IMR-90 (cell line): ENCODE data around the gene KLF17. TPM values are rescaled to one million over a fixed set of nuclear protein-coding genes. Genes with fewer than 3 reads are reported as not detected.

ENCODE experiments used
- ATAC-seq: fragments of 200-7000 bp; cut with Tn5 transposase; 2 replicates; pipeline ENCODE4 v1.9.1; 2020; ENCODE audit warnings: low read depth, mild to moderate bottlenecking, moderate library complexity
- BruUV-seq: library from RNA; stranded (reverse); fragments of 400-500 nt; replicated peaks from 2 replicates; lab custom pipeline; 2021; lab: Mats Ljungman, UMichigan
- CTCF ChIA-PET: fragments of 300-600 bp; formaldehyde crosslinking; extraction: SDS; loops from one replicate; lab custom pipeline; 2021; ENCODE audit warnings: antibody characterized with exemption; lab: Yijun Ruan, JAX
- POLR2A ChIA-PET: fragments of 300-600 bp; sonication (Branson Sonifier 250); formaldehyde crosslinking; loops from one replicate; lab custom pipeline; 2022; ENCODE audit warnings: antibody characterized with exemption; ENCODE audit not compliant: unreplicated experiment; lab: Charles Lee
- DNase-seq: peaks from one replicate; pipeline ENCODE4 v3.0.0; 2013
- H2AFZ ChIP-seq: replicated peaks from 2 replicates; pipeline ENCODE3; 2013; ENCODE audit warnings: low read length, mild to moderate bottlenecking; ENCODE audit not compliant: poor library complexity
- H2AK5ac ChIP-seq: 2 replicates; pipeline ENCODE4 v1.6.1; 2013; ENCODE audit warnings: low read depth, low read length, inconsistent platforms
- H2AK9ac ChIP-seq: replicated peaks from 2 replicates; pipeline ENCODE3; 2013; ENCODE audit warnings: mild to moderate bottlenecking, low read depth, low read length, moderate library complexity; ENCODE audit not compliant: poor library complexity
- H2BK120ac ChIP-seq: 2 replicates; pipeline ENCODE4 v1.6.1; 2013; ENCODE audit warnings: low read depth, low read length, inconsistent platforms
- H2BK15ac ChIP-seq: 3 replicates; pipeline ENCODE4 v1.6.1; 2013; ENCODE audit warnings: low read depth, low read length, inconsistent platforms
- H2BK20ac ChIP-seq: 2 replicates; pipeline ENCODE4 v1.6.1; 2013; ENCODE audit warnings: low read depth, mild to moderate bottlenecking, inconsistent platforms, low read length, moderate library complexity
- H2BK5ac ChIP-seq: 2 replicates; pipeline ENCODE4 v1.6.1; 2013; ENCODE audit warnings: mild to moderate bottlenecking, low read depth, low read length, inconsistent platforms; ENCODE audit not compliant: poor library complexity, severe bottlenecking
- H3K14ac ChIP-seq: replicated peaks from 2 replicates; pipeline ENCODE4 v1.6.1; 2013; ENCODE audit warnings: low read depth, low read length, inconsistent platforms
- H3K18ac ChIP-seq: 2 replicates; pipeline ENCODE4 v1.6.1; 2013; ENCODE audit warnings: low read depth, low read length, control low read depth
- H3K23ac ChIP-seq: 2 replicates; pipeline ENCODE4 v1.6.1; 2013; ENCODE audit warnings: low read depth, low read length, inconsistent platforms
- H3K27ac ChIP-seq: 2 replicates; pipeline ENCODE4 v1.5.1; 2013; ENCODE audit warnings: mild to moderate bottlenecking, control low read depth, low read length; ENCODE audit not compliant: insufficient read depth
- H3K27me3 ChIP-seq: 2 replicates; pipeline ENCODE4 v1.6.1; 2013; ENCODE audit warnings: low read length; ENCODE audit not compliant: control insufficient read depth, insufficient read depth
- H3K36me3 ChIP-seq: 2 replicates; pipeline ENCODE4 v1.6.1; 2013; ENCODE audit warnings: low read length, mixed read lengths; ENCODE audit not compliant: control insufficient read depth, insufficient read depth
- H3K4ac ChIP-seq: 2 replicates; pipeline ENCODE4 v1.6.1; 2013; ENCODE audit warnings: low read depth, low read length, inconsistent platforms
- H3K4me1 ChIP-seq: 2 replicates; pipeline ENCODE4 v1.6.1; 2013; ENCODE audit warnings: low read length, mixed read lengths; ENCODE audit not compliant: control insufficient read depth, insufficient read depth
- H3K4me2 ChIP-seq: 2 replicates; pipeline ENCODE4 v1.6.1; 2013; ENCODE audit warnings: low read depth, mild to moderate bottlenecking, control low read depth, low read length, moderate library complexity
- H3K4me3 ChIP-seq: 2 replicates; pipeline ENCODE4 v1.5.1; 2013; ENCODE audit warnings: low read depth, mild to moderate bottlenecking, control low read depth, low read length, moderate library complexity; ENCODE audit not compliant: insufficient read depth
- H3K56ac ChIP-seq: 2 replicates; pipeline ENCODE4 v1.6.1; 2013; ENCODE audit warnings: low read length, inconsistent platforms; ENCODE audit not compliant: insufficient read depth; ENCODE audit errors: extremely low read depth
- H3K79me1 ChIP-seq, 2 experiments: 2 replicates each; pipeline ENCODE4 v1.6.1; 2013; ENCODE audit warnings: low read length in 2 of 2, inconsistent platforms in 1 of 2, low read depth in 1 of 2
- H3K9ac ChIP-seq: 2 replicates; pipeline ENCODE4 v1.6.1; 2013; ENCODE audit warnings: low read depth, low read length, control low read depth
- H3K9me1 ChIP-seq: 2 replicates; pipeline ENCODE4 v1.6.1; 2013; ENCODE audit warnings: low read length, inconsistent platforms; ENCODE audit not compliant: insufficient read depth
- H3K9me3 ChIP-seq: 2 replicates; pipeline ENCODE4 v1.6.1; 2013; ENCODE audit warnings: low read length; ENCODE audit not compliant: control insufficient read depth, insufficient read depth
- H4K20me1 ChIP-seq: 2 replicates; pipeline ENCODE4 v1.6.1; 2013; ENCODE audit warnings: low read length, inconsistent platforms; ENCODE audit not compliant: insufficient read depth
- H4K5ac ChIP-seq: 2 replicates; pipeline ENCODE4 v1.6.1; 2013; ENCODE audit warnings: mild to moderate bottlenecking, low read depth, low read length, control low read depth
- H4K8ac ChIP-seq, 2 experiments: 2 replicates each; pipeline ENCODE4 v1.6.1; 2013; ENCODE audit warnings: low read depth in 2 of 2, low read length in 2 of 2, control low read depth in 1 of 2, inconsistent platforms in 1 of 2
- H4K91ac ChIP-seq: 2 replicates; pipeline ENCODE4 v1.6.1; 2013; ENCODE audit warnings: low read depth, low read length, inconsistent platforms; ENCODE audit not compliant: insufficient read depth
- BHLHE40 ChIP-seq: fragments of 150-350 bp; IDR thresholded peaks from 2 replicates; pipeline ENCODE4 v1.6.1; 2016; ENCODE audit warnings: mild to moderate bottlenecking, low read depth, low read length
- CEBPB ChIP-seq: IDR thresholded peaks from 2 replicates; pipeline ENCODE4 v1.6.1; 2012; ENCODE audit warnings: low read depth, low read length, improper control_type of control experiment
- CHD1 ChIP-seq: IDR thresholded peaks from 2 replicates; pipeline ENCODE4 v1.6.1; 2012; ENCODE audit warnings: low read depth, low read length, improper control_type of control experiment
- CTCF ChIP-seq: conservative IDR thresholded peaks from 2 replicates; pipeline ENCODE4 v1.5.1; 2012; ENCODE audit warnings: mild to moderate bottlenecking, low read depth, low read length, improper control_type of control experiment
- ELK1 ChIP-seq: fragments of 150-350 bp; IDR thresholded peaks from 2 replicates; pipeline ENCODE4 v1.6.1; 2016; ENCODE audit warnings: low read depth, mild to moderate bottlenecking, low read length, moderate library complexity, borderline replicate concordance
- FOS ChIP-seq: fragments of 150-350 bp; IDR thresholded peaks from 2 replicates; pipeline ENCODE4 v1.6.1; 2016; ENCODE audit warnings: low read depth, low read length
- MAFK ChIP-seq: IDR thresholded peaks from 2 replicates; pipeline ENCODE4 v1.6.1; 2012; ENCODE audit warnings: low read depth, low read length, improper control_type of control experiment
- MAZ ChIP-seq: IDR thresholded peaks from 2 replicates; pipeline ENCODE4 v1.6.1; 2012; ENCODE audit warnings: low read depth, mild to moderate bottlenecking, low read length, improper control_type of control experiment, moderate library complexity, borderline replicate concordance
- MXI1 ChIP-seq: IDR thresholded peaks from 2 replicates; pipeline ENCODE4 v1.6.1; 2012; ENCODE audit warnings: low read depth, mild to moderate bottlenecking, low read length, moderate library complexity, borderline replicate concordance
- NFE2L2 ChIP-seq: fragments of 150-350 bp; IDR thresholded peaks from 2 replicates; pipeline ENCODE4 v1.6.1; 2016; ENCODE audit warnings: low read depth, mild to moderate bottlenecking, low read length
- POLR2A ChIP-seq: IDR thresholded peaks from 2 replicates; pipeline ENCODE4 v1.6.1; 2012; ENCODE audit warnings: mild to moderate bottlenecking, low read depth, low read length
- RAD21 ChIP-seq: IDR thresholded peaks from 2 replicates; pipeline ENCODE4 v1.6.1; 2012; ENCODE audit warnings: low read length, improper control_type of control experiment
- RCOR1 ChIP-seq: IDR thresholded peaks from 2 replicates; pipeline ENCODE4 v1.6.1; 2012; ENCODE audit warnings: mild to moderate bottlenecking, low read length, improper control_type of control experiment; ENCODE audit not compliant: insufficient replicate concordance
- RFX5 ChIP-seq: IDR thresholded peaks from 2 replicates; pipeline ENCODE4 v1.8.0; 2012; ENCODE audit warnings: low read depth, mild to moderate bottlenecking, low read length, moderate library complexity
- SMC3 ChIP-seq: fragments of 150-350 bp; IDR thresholded peaks from 2 replicates; pipeline ENCODE4 v1.6.1; 2016; ENCODE audit warnings: low read depth, mild to moderate bottlenecking, antibody characterized with exemption, low read length, moderate library complexity
- WGBS, 2 experiments: methylation state at CpG; one replicate each; pipeline versions ENCODE4 v1.1.5 to v1.1.7; 2013; ENCODE audit warnings: missing lambda C conversion rate in 2 of 2; ENCODE audit not compliant: insufficient read length in 1 of 2; ENCODE audit errors: extremely low coverage in 2 of 2; 5-methylcytosine and 5-hydroxymethylcytosine counted together
- dilution Hi-C: fragments of 300-500 bp; cut with HindIII; formaldehyde crosslinking; loops from one replicate; pipeline ENCODE4 v1.14.3; 2018; ENCODE audit warnings: low sequenced_read_pairs; ENCODE audit not compliant: unreplicated experiment
- in situ Hi-C: fragments of 300-500 bp; cut with MboI; formaldehyde crosslinking; loops from 3 replicates; pipeline ENCODE4 v1.14.3; 2019; ENCODE audit warnings: low sequenced_read_pairs, inconsistent platforms, mixed read lengths
- intact Hi-C: fragments of 100-400 bp; cut with micrococcal nuclease; formaldehyde crosslinking; loops from 2 replicates; pipeline ENCODE4 v1.10.0; 2022
- polyA plus RNA-seq, 3 experiments: library from polyadenylated mRNA; depleted of rRNA; stranded (reverse); fragments of >200 nt; gene quantifications; 2 replicates each; pipeline ENCODE4 v1.2.3, GENCODE V29; 2012; ENCODE audit warnings: low replicate concordance in 1 of 3
- total RNA-seq: library from RNA; depleted of rRNA; stranded (reverse); fragments of >200 nt; gene quantifications from 2 replicates; pipeline ENCODE4 v1.2.3, GENCODE V29; 2012
- TF ChIP-seq, protein P1 (sequence below): fragments of 150-350 bp; IDR thresholded peaks from 2 replicates; pipeline ENCODE4 v1.6.1; 2017; ENCODE audit warnings: mild to moderate bottlenecking, antibody characterized with exemption, low read length, low read depth

Gene KLF17
- total and polyA plus RNA-seq, 2 of the 4 experiments (the other 2 are of a cell fraction): 0.17 to 0.36 TPM

DNA sequence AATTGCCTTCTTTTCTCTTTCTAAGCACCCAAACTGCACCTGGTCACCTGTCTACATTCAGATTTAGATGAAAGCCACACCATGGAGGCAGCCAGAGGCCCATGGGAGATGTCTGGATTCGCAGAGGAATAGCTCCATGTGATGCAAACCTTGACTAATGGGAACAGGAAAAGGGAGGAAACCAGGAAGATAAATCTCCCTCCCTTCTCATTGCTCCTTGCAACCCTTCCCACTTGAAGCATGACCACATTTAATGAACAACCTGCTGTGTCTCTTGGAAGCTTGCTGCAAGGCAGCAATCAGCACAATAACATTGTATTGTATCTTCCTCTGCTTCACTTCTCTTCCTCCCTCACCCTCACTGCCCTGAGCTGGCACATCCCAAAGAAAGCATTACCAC, 42.6 kb upstream of the KLF17 start:
- H3K14ac ChIP-seq: no peak overlapping the region
- no peaks in the 10 kb centered on the region for H3K27me3 ChIP-seq
- no peak overlapping the region for H2BK15ac ChIP-seq
- in situ Hi-C loops: no loop called here
- no peak overlapping the region for H2BK5ac ChIP-seq
- no peak overlapping the region for H3K27ac ChIP-seq
- no peak for ATAC-seq
- no peaks in the 10 kb centered on the region for H4K20me1 ChIP-seq
- no peak overlapping the region for H3K56ac ChIP-seq
- no peak overlapping the region for H2AK5ac ChIP-seq
- no peak overlapping the region for H3K4me3 ChIP-seq
- WGBS, 2 experiments: no CpG with 5 or more reads among the region's 1 CpG
- no peaks in the 10 kb centered on the region for H3K79me1 ChIP-seq
- CTCF ChIA-PET: no interaction called here
- H3K9ac ChIP-seq: no peak overlapping the region
- H2AFZ ChIP-seq: no peak overlapping the region
- H4K5ac ChIP-seq: no peak overlapping the region
- no peak overlapping the region for H3K4ac ChIP-seq
- H3K23ac ChIP-seq: no peak overlapping the region
- no peak overlapping the region for H3K4me2 ChIP-seq
- H3K18ac ChIP-seq: no peak overlapping the region
- H3K9me1 ChIP-seq: peaks cover 7% of the 10 kb centered on the region; the same call in 1 of the 2 replicates
- H3K4me1 ChIP-seq: peaks cover 11% of the 10 kb centered on the region
- H2BK20ac ChIP-seq: no peak overlapping the region
- no peaks in the 10 kb centered on the region for H3K9me3 ChIP-seq
- no TSS peak for BruUV-seq
- TF ChIP-seq NFE2L2 (no peak), MAFK (no peak), ELK1 (no peak), MAZ (no peak), RFX5 (no peak), POLR2A (no peak), CEBPB (no peak), FOS (no peak), CTCF (no peak), BHLHE40 (no peak), SMC3 (no peak), MXI1 (no peak), RAD21 (no peak), RCOR1 (no peak), CHD1 (no peak)
- TF ChIP-seq, protein P1, sequence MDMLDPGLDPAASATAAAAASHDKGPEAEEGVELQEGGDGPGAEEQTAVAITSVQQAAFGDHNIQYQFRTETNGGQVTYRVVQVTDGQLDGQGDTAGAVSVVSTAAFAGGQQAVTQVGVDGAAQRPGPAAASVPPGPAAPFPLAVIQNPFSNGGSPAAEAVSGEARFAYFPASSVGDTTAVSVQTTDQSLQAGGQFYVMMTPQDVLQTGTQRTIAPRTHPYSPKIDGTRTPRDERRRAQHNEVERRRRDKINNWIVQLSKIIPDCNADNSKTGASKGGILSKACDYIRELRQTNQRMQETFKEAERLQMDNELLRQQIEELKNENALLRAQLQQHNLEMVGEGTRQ: no peak
- H2BK120ac ChIP-seq: no peak overlapping the region
- H2AK9ac ChIP-seq: no peak overlapping the region
- intact Hi-C loops: no loop called here
- POLR2A ChIA-PET: no interaction called here
- DNase-seq: no peak
- dilution Hi-C loops: no loop called here
- no peak overlapping the region for H4K8ac ChIP-seq
- H4K91ac ChIP-seq: no peak overlapping the region
- no peaks in the 10 kb centered on the region for H3K36me3 ChIP-seq
